ENCODE measurements around the gene TRNAU1AP. TPM values are rescaled to one million over a fixed set of nuclear protein-coding genes. Genes with fewer than 3 reads are reported as not detected.
"Not testable (repeated sequence)": the region's sequence is repeated elsewhere in the genome, so short reads cannot be mapped to it uniquely, and the experiment has no call there.

Gene TRNAU1AP
- total RNA-seq, 1 donor, result 25.0 TPM

DNA sequence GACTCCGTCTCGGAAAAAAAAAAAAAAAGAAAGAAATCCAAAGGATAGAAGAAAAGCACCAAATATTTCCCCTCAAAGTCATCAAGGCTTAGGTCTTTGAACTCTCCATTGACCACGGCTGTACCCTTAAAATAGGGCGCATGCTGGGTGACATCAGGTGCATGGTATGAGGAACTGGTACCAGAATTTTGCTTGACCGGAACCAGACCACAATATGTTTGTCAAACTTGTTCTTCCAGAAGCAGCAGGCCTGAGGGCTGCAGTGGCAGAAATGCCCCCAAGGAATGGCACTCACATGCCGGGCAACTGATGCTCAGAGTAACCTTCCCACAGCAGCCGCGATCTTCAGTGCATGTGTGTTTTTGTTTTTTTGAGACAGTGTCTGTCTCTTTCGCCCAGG is 26.0 kb upstream of the TRNAU1AP start:
- DNase-seq (ENCODE audit: low read depth), result no peak
- TF ChIP-seq, protein P1, sequence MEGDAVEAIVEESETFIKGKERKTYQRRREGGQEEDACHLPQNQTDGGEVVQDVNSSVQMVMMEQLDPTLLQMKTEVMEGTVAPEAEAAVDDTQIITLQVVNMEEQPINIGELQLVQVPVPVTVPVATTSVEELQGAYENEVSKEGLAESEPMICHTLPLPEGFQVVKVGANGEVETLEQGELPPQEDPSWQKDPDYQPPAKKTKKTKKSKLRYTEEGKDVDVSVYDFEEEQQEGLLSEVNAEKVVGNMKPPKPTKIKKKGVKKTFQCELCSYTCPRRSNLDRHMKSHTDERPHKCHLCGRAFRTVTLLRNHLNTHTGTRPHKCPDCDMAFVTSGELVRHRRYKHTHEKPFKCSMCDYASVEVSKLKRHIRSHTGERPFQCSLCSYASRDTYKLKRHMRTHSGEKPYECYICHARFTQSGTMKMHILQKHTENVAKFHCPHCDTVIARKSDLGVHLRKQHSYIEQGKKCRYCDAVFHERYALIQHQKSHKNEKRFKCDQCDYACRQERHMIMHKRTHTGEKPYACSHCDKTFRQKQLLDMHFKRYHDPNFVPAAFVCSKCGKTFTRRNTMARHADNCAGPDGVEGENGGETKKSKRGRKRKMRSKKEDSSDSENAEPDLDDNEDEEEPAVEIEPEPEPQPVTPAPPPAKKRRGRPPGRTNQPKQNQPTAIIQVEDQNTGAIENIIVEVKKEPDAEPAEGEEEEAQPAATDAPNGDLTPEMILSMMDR (IDR thresholded peaks at IDR 0.05; ENCODE audit: insufficient read depth, low read depth, low read length), result no peak
- H3K4me3 ChIP-seq (ENCODE audit: low read depth, low read length), result no peak overlapping the region

DNA sequence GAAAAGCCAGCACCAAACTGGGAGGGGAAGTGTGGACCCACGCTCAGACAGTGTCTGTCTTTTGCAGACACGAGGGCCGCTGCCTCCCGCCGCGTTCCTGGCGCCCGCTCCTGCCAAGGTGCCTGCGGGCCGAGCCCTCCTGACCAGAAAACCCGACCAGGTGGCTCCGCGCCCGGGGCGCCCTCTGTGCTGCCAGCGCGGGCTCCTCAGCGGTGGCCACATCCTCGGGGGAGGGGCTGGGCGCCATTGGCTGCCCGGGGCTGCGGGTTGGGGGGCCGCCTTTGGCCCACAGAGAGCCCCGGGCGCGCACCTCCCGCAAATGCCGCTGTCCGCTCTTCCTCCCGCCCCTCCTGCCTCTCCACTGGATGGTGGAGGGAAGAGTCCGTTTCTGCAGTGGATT is 22.4 kb upstream of the TRNAU1AP start:
- no peak for DNase-seq (ENCODE audit: low read depth)
- no peak overlapping the region for H3K4me3 ChIP-seq (ENCODE audit: low read depth, low read length)
- TF ChIP-seq, protein P1 (IDR thresholded peaks at IDR 0.05; ENCODE audit: insufficient read depth, low read depth, low read length), result no peak

DNA sequence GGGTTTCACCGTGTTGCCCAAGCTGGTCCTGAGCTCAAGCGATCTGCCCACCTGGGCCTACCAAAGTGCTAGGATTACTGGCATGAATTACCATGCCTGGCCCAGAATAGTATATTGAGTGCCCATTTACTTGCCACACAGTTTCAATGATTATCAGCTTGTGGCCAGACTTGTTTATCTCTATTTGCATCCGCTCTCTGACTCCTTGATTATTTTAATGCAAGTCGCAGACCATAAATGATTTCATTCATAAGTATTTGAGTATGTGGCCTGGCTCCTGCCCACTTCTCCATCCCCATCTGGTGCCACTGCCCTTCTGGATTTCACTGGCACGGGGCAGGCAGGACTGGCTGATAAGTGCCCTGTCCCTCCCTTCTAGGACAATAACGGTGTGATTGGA is 18.2 kb upstream of the TRNAU1AP start:
- no peak for DNase-seq (ENCODE audit: low read depth)
- H3K4me3 ChIP-seq (ENCODE audit: low read depth, low read length), result no peak overlapping the region
- TF ChIP-seq, protein P1 (IDR thresholded peaks at IDR 0.05; ENCODE audit: insufficient read depth, low read depth, low read length), result no peak

DNA sequence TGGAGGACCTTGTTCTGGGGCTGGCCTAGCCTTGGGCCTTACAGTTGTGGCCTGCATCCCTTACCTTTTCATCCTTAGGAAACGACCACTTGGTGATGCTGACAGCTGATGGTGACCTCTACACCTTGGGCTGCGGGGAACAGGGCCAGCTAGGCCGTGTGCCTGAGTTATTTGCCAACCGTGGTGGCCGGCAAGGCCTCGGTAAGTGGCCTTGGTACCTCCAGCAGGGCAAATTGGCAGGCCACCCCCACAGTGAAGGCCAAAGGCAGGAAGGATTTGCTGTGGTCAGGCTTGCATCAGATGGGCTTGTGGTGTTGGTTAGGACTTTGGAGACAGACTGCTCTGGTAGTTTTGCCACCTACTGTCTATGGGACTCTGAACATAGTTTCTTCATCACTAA is 17.7 kb upstream of the TRNAU1AP start:
- TF ChIP-seq, protein P1 (IDR thresholded peaks at IDR 0.05; ENCODE audit: insufficient read depth, low read depth, low read length), result no peak
- H3K4me3 ChIP-seq (ENCODE audit: low read depth, low read length), result no peak overlapping the region
- DNase-seq (ENCODE audit: low read depth), result no peak

DNA sequence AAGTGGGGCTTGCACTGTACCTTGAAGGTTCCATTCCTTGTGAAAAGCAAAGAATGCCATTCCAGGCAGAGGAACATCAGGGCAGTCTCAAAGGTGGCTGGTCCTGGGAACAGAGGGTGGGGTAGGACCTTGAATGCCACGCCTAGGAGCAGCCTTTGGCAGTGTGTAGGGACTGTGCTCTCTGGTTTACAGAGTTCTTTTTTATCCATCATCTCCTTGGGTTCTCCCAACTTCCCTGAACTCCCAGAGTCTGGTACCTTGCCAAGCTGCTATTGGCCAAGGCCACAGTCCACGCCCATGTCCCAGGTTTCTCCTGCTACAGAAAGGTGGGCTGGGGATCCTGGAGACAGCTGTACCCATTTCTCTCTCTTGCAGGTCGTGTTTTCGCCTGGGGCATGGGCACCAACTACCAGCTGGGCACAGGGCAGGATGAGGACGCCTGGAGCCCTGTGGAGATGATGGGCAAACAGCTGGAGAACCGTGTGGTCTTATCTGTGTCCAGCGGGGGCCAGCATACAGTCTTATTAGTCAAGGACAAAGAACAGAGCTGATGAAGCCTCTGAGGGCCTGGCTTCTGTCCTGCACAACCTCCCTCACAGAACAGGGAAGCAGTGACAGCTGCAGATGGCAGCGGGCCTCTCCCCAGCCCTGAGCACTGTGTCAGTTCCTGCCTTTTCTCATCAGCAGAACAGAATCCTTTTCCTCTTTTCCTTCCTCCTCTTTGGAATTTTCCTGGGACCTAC is 15.3 kb upstream of the TRNAU1AP start:
- no peak overlapping the region for H3K4me3 ChIP-seq (ENCODE audit: low read depth, low read length)
- TF ChIP-seq, protein P1 (IDR thresholded peaks at IDR 0.05; ENCODE audit: insufficient read depth, low read depth, low read length), result no peak
- no peak for DNase-seq (ENCODE audit: low read depth)

DNA sequence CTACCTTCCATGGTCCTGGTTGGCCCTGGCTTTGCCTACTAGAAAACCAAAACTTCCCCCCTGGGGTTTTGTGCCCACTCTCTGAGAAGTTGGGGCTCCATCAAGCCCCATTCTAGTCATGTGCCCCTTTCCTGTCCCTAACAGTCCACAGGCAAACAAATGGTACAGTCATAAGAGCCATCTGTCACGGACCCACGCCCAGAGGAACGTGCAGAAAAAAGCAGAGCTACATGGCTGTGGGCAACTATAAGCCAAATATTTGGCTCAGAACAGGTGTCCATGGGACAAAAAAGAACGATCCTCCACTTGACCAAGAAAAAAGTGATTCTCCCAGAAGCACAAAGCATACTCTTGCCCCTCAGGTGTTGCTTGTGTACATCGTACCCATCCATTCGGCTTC is 14.6 kb upstream of the TRNAU1AP start:
- no peak overlapping the region for H3K4me3 ChIP-seq (ENCODE audit: low read depth, low read length)
- no peak for DNase-seq (ENCODE audit: low read depth)
- TF ChIP-seq, protein P1 (IDR thresholded peaks at IDR 0.05; ENCODE audit: insufficient read depth, low read depth, low read length), result no peak

DNA sequence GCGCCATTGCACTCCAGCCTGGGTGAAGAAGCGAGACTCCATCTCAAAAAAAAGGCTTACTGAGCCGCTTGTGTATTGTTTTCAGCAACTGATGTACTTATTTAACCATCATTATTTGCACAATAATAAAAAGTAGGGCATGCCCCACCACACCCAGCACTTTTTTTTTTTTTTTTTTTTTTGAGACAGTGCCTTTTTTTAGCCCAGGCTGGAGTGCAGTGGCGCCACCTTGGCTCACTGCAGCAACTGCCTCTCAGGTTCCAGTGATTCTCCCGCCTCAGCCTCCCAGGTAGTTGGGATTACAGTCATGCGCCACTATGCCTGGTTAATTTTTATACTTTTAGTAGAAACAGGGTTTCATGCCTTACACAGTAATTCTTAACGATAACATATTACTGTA is 12.2 kb upstream of the TRNAU1AP start:
- TF ChIP-seq, protein P1 (IDR thresholded peaks at IDR 0.05; ENCODE audit: insufficient read depth, low read depth, low read length), result peak; percentile 22
- DNase-seq (ENCODE audit: low read depth), result no peak

DNA sequence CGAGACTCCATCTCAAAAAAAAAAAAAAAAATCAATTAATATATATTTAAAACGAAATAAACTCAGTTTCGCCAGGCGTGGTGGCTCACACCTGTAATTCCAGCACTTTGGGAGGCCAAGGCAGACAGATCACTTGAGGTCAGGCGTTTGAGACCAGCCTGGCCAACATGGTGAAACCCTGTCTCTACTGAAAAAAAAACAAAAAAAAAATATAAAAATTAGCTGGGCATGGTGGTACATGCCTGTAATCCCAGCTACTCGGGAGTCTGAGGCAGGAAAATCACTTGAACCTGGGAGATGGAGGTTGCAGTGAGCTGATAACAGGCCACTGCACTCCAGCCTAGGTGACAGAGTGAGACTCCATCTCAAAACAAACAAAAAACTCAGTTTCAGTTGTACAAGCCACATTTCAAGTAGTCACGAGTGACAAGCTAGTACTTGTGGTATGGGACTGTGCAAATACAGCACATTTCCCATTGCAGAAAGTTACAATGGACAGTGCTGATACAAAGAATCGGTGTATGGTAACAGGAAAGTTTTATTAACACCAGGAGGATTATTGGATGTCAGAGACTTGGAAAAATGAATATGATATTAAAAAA is 11.4 kb upstream of the TRNAU1AP start:
- H3K4me3 ChIP-seq (ENCODE audit: low read depth, low read length); DNase-seq (ENCODE audit: low read depth): not testable (repeated sequence)

More for the DNA sequence above, 12.2 kb upstream of the TRNAU1AP start:
- H3K4me3 ChIP-seq (ENCODE audit: low read depth, low read length), result no peak overlapping the region

Data from fibroblast of villous mesenchyme (primary cell).